ENCODE data around the gene C9orf85.

The C9orf85 gene

DNA sequence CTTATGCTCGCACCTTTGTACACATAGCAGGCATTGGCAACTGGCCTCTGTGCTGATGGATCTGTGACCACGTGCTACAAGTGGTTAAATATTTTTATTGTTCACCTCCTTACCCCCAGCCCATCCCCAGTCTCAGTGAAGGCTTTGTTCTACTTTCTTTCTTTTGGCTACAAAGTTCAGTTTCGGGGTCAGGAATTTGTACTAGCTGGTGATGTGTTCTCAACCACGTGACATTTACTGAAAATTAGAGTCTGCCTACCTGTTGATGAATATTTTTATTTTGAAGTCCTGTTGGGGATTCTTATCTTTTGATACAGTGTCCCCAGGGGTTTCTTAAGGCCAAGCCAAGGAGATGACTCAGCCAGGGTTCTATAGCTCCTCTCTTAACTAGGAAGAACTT is 101.2 kb downstream of the C9orf85 start:
- H3K4me1 ChIP-seq (ENCODE audit: insufficient read depth, low read length): 0 out of 2 replicates have a peak, but pooled peaks cover 6% of the 10 kb centered on the region
- H3K9me3 ChIP-seq (ENCODE audit: insufficient read depth, low read depth, low read length): no peaks in the 10 kb centered on the region
- no peaks in the 10 kb centered on the region for H3K27me3 ChIP-seq (ENCODE audit: insufficient read depth, low read length)
- H3K4me3 ChIP-seq (ENCODE audit: low read length): no peak overlapping the region
- no peak overlapping the region for H3K9ac ChIP-seq (ENCODE audit: low read depth, low read length)
- no peaks in the 10 kb centered on the region for H3K36me3 ChIP-seq (ENCODE audit: insufficient read depth, low read length)
- no peak overlapping the region for H3K27ac ChIP-seq (ENCODE audit: low read depth, low read length)
- 92% methylated on average over 4 of the region's 4 CpGs for WGBS

GRCh38 chr9:72013292-72013760 is 101.9 kb downstream of the C9orf85 start:
- WGBS: 80% methylated on average over 1 of the region's 1 CpG
- Histone ChIP-seq H3K27me3 (ENCODE audit: insufficient read depth, low read length) (no peaks in the 10 kb centered on the region), H3K36me3 (ENCODE audit: insufficient read depth, low read length) (no peaks in the 10 kb centered on the region), H3K4me3 (ENCODE audit: low read length) (no peak overlapping the region), H3K27ac (ENCODE audit: low read depth, low read length) (no peak overlapping the region), H3K9ac (ENCODE audit: low read depth, low read length) (no peak overlapping the region), H3K4me1 (ENCODE audit: insufficient read depth, low read length) (no peaks in the 10 kb centered on the region), H3K9me3 (ENCODE audit: insufficient read depth, low read depth, low read length) (no peaks in the 10 kb centered on the region)

GRCh38 chr9:72022841-72023240 is 111.4 kb downstream of the C9orf85 start:
- Histone ChIP-seq H3K4me3 (ENCODE audit: low read length) (no peak overlapping the region), H3K27me3 (ENCODE audit: insufficient read depth, low read length) (no peaks in the 10 kb centered on the region), H3K4me1 (ENCODE audit: insufficient read depth, low read length) (no peaks in the 10 kb centered on the region), H3K9ac (ENCODE audit: low read depth, low read length) (no peak overlapping the region), H3K9me3 (ENCODE audit: insufficient read depth, low read depth, low read length) (no peaks in the 10 kb centered on the region), H3K27ac (ENCODE audit: low read depth, low read length) (no peak overlapping the region), H3K36me3 (ENCODE audit: insufficient read depth, low read length) (no peaks in the 10 kb centered on the region)
- WGBS: 85% methylated on average over 3 of the region's 3 CpGs
